Measurements from ENCODE around the gene PYGB.

PYGB gene

DNA sequence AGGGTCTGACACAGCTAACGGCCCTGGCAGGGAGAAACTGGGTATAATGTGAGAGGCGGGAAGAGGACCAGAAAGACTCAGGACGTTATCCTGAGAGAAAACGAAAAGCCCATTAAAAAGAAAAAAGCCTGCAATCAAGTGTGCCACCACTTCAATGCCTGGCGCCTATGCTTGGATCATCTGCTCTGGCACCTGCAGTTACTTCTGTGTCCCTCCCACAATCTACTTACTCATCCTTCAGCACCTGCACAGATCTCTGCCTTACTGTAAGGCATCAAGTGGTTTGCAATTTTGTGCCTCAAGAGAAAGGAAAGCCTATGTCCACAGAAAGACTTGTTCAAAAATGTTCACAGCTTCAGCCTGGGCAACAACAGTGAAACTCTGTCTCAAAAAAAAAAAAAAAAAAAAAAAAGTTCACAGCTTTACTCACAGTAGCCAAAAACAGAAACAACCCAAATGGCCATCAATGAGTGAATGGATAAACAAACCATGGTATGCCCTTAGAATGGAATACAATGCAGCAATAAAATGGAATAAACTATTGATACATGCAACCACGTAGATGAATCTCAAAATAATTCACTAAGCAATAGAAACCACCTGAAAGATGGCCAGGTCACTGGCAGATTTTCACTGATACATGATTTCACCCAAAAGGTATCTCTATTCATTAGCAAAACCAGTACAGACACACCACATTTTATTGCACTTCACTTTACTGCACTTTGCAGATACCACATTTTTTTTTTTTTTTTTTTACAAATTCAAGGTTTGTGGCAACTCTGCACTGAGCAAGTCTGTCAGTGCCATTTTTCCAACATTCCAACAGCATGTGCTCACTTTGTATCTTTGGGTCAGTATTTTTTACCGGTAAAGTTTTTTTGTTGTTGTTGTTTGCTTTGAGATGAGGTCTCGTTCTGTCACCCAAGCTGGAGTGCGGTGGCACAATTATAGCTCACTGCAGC lies 94.1 kb downstream of the PYGB start:
- no peak for DNase-seq

DNA sequence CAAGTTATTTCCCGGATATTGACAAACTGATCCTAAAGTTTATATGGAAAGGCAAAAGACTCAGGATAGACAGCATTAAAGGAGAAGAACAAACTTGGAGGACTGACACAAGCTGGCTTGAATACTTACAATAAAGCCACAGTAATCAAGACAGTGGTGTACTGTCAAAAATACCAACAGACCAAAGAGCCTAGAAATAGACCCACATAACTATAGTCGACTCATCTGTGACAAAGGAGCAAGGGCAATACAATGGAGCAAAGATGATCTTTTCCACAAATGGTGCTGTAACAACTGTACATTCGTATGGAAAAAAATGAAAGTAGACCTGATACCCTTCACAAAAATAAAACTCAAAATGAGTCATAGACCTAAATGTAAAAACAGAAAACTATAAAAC lies 96.7 kb downstream of the PYGB start:
- no peak for DNase-seq

DNA sequence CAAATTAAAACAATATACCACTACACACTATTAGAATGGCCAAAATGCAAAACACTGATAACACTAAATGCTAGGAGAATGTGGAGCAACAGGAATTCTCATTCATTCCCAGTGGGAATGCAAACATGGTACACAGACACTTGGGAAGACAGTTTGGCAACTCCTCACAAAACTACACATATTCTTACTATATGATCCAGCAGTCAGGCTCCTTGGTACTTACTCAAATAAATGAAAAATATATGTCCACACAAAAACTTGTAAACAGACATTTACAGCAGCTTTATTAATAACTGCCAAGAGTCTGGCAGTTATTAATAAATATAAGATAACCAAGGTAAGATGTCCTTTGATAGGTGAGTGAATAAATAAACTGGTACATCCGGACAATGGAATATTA lies 97.8 kb downstream of the PYGB start:
- DNase-seq = no peak

DNA sequence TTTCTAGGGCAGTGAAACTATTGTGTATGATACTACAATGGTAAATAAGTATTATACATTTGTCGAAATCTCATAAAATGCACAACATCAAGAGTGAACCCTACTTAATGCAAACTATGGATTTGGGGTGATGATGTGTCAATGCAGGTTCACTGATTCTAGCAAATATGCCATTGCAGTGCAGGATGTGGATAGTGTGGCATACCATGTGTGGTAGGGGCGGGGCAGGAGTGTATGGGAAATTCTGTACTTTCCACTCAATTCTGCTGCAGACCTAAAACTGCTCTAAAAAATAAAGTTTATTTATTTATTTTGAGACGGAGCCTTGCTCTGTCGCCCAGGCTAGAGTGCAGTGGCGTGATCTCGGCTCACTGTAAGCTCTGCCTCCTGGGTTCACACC lies 98.5 kb downstream of the PYGB start:
- no peak for DNase-seq
